SK-N-SH treated with all-trans-retinoic acid at 6 μM for 48 hours (cell line): ENCODE data around the gene TIMM13.

Source experiments
- ATAC-seq: fragments of 200-7000 bp; cut with Tn5 transposase; 3 replicates; pipeline ENCODE4 v1.9.1; 2020; ENCODE audit warnings: mild to moderate bottlenecking, moderate library complexity
- ARNTL ChIP-seq: fragments of 450-650 bp; formaldehyde crosslinking; IDR thresholded peaks from 2 replicates; pipeline ENCODE4 v1.5.0; 2020; ENCODE audit warnings: low read depth, mild to moderate bottlenecking, moderate library complexity, borderline replicate concordance
- BACH2 ChIP-seq: fragments of 250-450 bp; sonication (Bioruptor Pico); IDR thresholded peaks from 2 replicates; pipeline ENCODE4 v1.9.0; 2021; ENCODE audit warnings: mild to moderate bottlenecking, borderline replicate concordance
- CREB5 ChIP-seq: fragments of 250-450 bp; sonication (Bioruptor Pico); IDR thresholded peaks from 2 replicates; pipeline ENCODE4 v1.5.1; 2020; ENCODE audit warnings: low read depth, mild to moderate bottlenecking, moderate library complexity
- CSDC2 ChIP-seq: fragments of 250-450 bp; sonication (Bioruptor Pico); IDR thresholded peaks from 2 replicates; pipeline ENCODE4 v1.5.0; 2020; ENCODE audit warnings: mild to moderate bottlenecking, moderate library complexity
- CSRNP3 ChIP-seq: fragments of 250-450 bp; sonication (Bioruptor Pico); IDR thresholded peaks from 2 replicates; pipeline ENCODE4 v1.5.1; 2021; ENCODE audit warnings: mild to moderate bottlenecking, moderate library complexity
- ESRRG ChIP-seq: fragments of 250-450 bp; sonication (Bioruptor Pico); IDR thresholded peaks from 2 replicates; pipeline ENCODE4 v1.6.1; 2021; ENCODE audit warnings: mild to moderate bottlenecking
- GLIS3 ChIP-seq: fragments of 250-450 bp; sonication (Bioruptor Pico); IDR thresholded peaks from 2 replicates; pipeline ENCODE4 v1.5.0; 2020; ENCODE audit warnings: mild to moderate bottlenecking, moderate library complexity
- ISL1 ChIP-seq: fragments of 250-450 bp; sonication (Bioruptor Pico); IDR thresholded peaks from 2 replicates; pipeline ENCODE4 v2.1.2; 2022; ENCODE audit warnings: mild to moderate bottlenecking, moderate library complexity
- OSR1 ChIP-seq: fragments of 250-450 bp; sonication (Bioruptor Pico); IDR thresholded peaks from 2 replicates; pipeline ENCODE4 v1.8.0; 2022; ENCODE audit warnings: moderate library complexity, mild to moderate bottlenecking, inconsistent platforms
- PATZ1 ChIP-seq: fragments of 250-450 bp; sonication (Bioruptor Pico); IDR thresholded peaks from 2 replicates; pipeline ENCODE4 v1.8.0; 2020; ENCODE audit warnings: mild to moderate bottlenecking, moderate library complexity, borderline replicate concordance
- POU6F1 ChIP-seq: fragments of 250-450 bp; sonication (Bioruptor Pico); IDR thresholded peaks from 2 replicates; pipeline ENCODE4 v1.8.0; 2021; ENCODE audit warnings: low read depth, mild to moderate bottlenecking, moderate library complexity, borderline replicate concordance
- PPARA ChIP-seq: fragments of 250-450 bp; sonication (Bioruptor Pico); IDR thresholded peaks from 2 replicates; pipeline ENCODE4 v1.5.0; 2020; ENCODE audit warnings: mild to moderate bottlenecking, borderline replicate concordance
- RARB ChIP-seq: fragments of 250-450 bp; sonication (Bioruptor Pico); IDR thresholded peaks from 2 replicates; pipeline ENCODE4 v1.8.0; 2021; ENCODE audit warnings: mild to moderate bottlenecking, moderate library complexity
- SNAI2 ChIP-seq: fragments of 250-450 bp; sonication (Bioruptor Pico); IDR thresholded peaks from 2 replicates; pipeline ENCODE4 v1.5.0; 2020; ENCODE audit warnings: mild to moderate bottlenecking, moderate library complexity
- TCF4 ChIP-seq: fragments of 250-450 bp; sonication (Bioruptor Pico); IDR thresholded peaks from 2 replicates; pipeline ENCODE4 v1.8.0; 2021; ENCODE audit warnings: mild to moderate bottlenecking, moderate library complexity, borderline replicate concordance
- TOX ChIP-seq: fragments of 250-450 bp; sonication (Bioruptor Pico); IDR thresholded peaks from 2 replicates; pipeline ENCODE4 v1.8.0; 2021; ENCODE audit warnings: mild to moderate bottlenecking, moderate library complexity, borderline replicate concordance
- TSHZ2 ChIP-seq: fragments of 250-450 bp; sonication (Bioruptor Pico); IDR thresholded peaks from 2 replicates; pipeline ENCODE4 v1.5.0; 2020; ENCODE audit warnings: mild to moderate bottlenecking, moderate library complexity
- ZC3H10 ChIP-seq: fragments of 250-450 bp; sonication (Bioruptor Pico); IDR thresholded peaks from 2 replicates; pipeline ENCODE4 v1.5.1; 2021; ENCODE audit warnings: mild to moderate bottlenecking, moderate library complexity
- ZFP3 ChIP-seq: fragments of 250-450 bp; sonication (Bioruptor Pico); IDR thresholded peaks from 2 replicates; pipeline ENCODE4 v1.5.0; 2020; ENCODE audit warnings: mild to moderate bottlenecking, moderate library complexity
- ZFP30 ChIP-seq: fragments of 450-650 bp; formaldehyde crosslinking; IDR thresholded peaks from 2 replicates; pipeline ENCODE4 v1.5.0; 2022; ENCODE audit warnings: mild to moderate bottlenecking, moderate library complexity
- ZNF565 ChIP-seq: fragments of 450-650 bp; formaldehyde crosslinking; conservative IDR thresholded peaks from 2 replicates; pipeline ENCODE4 v1.5.0; 2020; ENCODE audit warnings: low read depth, mild to moderate bottlenecking, moderate library complexity
- ZNF70 ChIP-seq: fragments of 450-650 bp; formaldehyde crosslinking; IDR thresholded peaks from 2 replicates; pipeline ENCODE4 v1.5.0; 2020; ENCODE audit warnings: mild to moderate bottlenecking, moderate library complexity
- ZNF8 ChIP-seq: fragments of 450-650 bp; formaldehyde crosslinking; IDR thresholded peaks from 2 replicates; pipeline ENCODE4 v1.5.0; 2020; ENCODE audit warnings: mild to moderate bottlenecking, moderate library complexity

Gene TIMM13

GRCh38 chr19:2423915-2424685 lies 3.3 kb downstream of the TIMM13 start:
- no peak for ATAC-seq
- TF ChIP-seq ISL1 (CRISPR knock-in tag) = no peak
- TF ChIP-seq ZFP30 (CRISPR knock-in tag) = no peak
- TF ChIP-seq ZNF8 = no peak
- no peak for TF ChIP-seq ESRRG (CRISPR knock-in tag)
- TF ChIP-seq SNAI2 (CRISPR knock-in tag) = no peak
- no peak for TF ChIP-seq ZFP3 (CRISPR knock-in tag)
- TF ChIP-seq CREB5 (CRISPR knock-in tag) = no peak
- no peak for TF ChIP-seq POU6F1 (CRISPR knock-in tag)
- TF ChIP-seq TCF4 = no peak
- no peak for TF ChIP-seq PPARA (CRISPR knock-in tag)
- TF ChIP-seq ARNTL (CRISPR knock-in tag) = no peak
- TF ChIP-seq OSR1 = no peak
- TF ChIP-seq ZC3H10 (CRISPR knock-in tag) = no peak

GRCh38 chr19:2423071-2423914 lies 4.1 kb downstream of the TIMM13 start:
- no peak for TF ChIP-seq ZFP3 (CRISPR knock-in tag)
- TF ChIP-seq RARB (CRISPR knock-in tag) = no peak
- TF ChIP-seq CSDC2 (CRISPR knock-in tag) = no peak
- TF ChIP-seq OSR1 = no peak
- TF ChIP-seq ISL1 (CRISPR knock-in tag) = no peak
- TF ChIP-seq TCF4 = no peak
- TF ChIP-seq ARNTL (CRISPR knock-in tag) = no peak
- no peak for TF ChIP-seq GLIS3 (CRISPR knock-in tag)
- TF ChIP-seq PATZ1 = no peak
- TF ChIP-seq PPARA (CRISPR knock-in tag) = no peak
- TF ChIP-seq BACH2 (CRISPR knock-in tag) = no peak
- no peak for TF ChIP-seq POU6F1 (CRISPR knock-in tag)
- TF ChIP-seq TSHZ2 (CRISPR knock-in tag) = no peak
- no peak for TF ChIP-seq TOX (CRISPR knock-in tag)
- TF ChIP-seq CSRNP3 = no peak
- no peak for TF ChIP-seq ZFP30 (CRISPR knock-in tag)
- no peak for TF ChIP-seq ZC3H10 (CRISPR knock-in tag)
- no peak for TF ChIP-seq ZNF565 (CRISPR knock-in tag)
- TF ChIP-seq ZNF70 (CRISPR knock-in tag) = no peak
- ATAC-seq = no peak
